ENCODE data around the gene TMEM187.
A peak's percentile ranks its signal among the peaks of the same experiment; 100 is the strongest.

The TMEM187 gene

GRCh38 chrX:153954558-153955227 lies 17.9 kb upstream of the TMEM187 start:
- no peak for DNase-seq (ENCODE audit: low read depth)

DNA sequence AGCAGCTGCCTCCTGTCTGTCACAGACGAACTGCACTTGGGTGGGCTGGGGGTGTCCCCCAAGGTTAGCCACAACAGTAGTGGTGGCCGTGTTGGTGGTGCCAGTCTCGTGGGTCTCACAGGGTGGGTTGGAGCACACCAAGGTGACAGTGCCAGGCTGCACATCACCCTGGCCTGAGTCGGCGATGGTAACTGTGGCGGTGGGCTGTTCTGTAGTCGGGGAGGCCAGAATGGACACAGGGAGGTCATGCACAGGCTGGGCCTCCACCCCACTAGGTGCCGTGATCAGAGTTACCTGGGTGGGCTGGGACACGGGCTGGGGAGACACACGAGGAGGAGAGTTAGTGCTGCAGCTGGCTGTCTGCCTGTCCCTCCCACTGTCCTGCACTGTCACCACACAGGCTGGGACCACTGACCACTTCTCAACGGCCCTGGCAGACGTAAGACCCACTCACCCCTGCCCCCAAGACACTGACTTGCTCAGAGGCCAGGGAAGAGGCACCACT lies 17.3 kb upstream of the TMEM187 start:
- no peak for DNase-seq (ENCODE audit: low read depth)

DNA sequence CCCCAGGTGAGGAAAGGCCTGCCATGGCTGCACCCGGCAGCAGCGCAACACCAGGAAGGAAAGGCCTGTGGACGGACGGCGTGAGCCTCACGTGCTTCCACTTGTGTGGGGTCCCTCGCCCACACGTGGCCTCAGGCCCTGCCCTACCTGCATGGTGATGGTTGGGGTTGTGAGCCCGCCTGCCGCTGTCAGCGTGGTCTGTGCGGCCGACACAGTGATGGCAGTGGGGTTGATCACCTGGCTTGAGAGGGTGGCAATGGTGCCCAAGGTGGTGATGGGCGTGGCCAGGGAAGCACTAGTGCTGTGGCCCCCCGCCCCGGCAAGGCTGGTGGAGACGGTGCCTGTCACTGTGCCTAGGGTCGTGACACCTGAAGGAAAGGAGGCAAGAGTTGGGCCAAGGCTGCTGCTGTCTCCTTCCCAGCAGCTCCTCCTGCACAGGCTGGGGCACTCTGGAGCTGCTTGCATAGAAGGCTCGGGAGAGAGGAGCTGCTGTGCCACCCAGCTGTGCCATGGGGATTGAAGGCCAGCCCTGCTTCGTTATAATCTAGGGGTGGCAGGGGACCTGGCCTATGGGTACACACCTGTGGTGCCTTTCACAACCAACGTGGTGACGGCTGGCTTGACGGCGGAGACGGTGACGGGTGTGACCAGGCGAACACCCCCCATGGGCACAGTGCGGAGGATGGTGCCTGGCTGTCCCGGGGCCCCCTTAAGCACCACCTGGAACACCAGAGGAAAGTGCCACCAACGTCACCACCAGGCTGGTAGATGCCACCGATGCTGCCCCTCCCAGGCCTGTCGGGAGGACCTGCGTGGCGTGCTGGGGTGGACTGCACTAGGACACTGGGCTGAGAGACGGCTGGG lies 16.3 kb upstream of the TMEM187 start:
- no peak for DNase-seq (ENCODE audit: low read depth)

DNA sequence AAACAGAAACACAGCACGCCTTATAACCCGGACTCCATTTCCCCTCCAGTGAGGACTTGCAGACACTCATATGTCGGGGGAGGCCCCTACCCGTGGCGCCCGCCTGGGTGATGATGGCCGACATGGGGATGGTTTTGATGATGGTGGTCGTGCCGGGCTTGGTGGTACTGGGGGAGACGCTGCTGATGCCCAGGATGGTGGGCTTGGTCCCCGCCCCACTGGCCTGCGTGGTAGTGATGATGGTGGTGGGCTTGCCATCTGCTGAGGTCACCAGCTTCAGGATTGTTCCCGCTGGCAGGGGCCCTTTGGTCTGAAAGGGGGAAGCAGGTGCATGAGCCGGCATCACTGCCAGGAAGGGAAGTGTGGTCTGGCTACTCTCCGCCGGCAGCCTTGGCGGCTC lies 15.3 kb upstream of the TMEM187 start:
- no peak for DNase-seq (ENCODE audit: low read depth)

DNA sequence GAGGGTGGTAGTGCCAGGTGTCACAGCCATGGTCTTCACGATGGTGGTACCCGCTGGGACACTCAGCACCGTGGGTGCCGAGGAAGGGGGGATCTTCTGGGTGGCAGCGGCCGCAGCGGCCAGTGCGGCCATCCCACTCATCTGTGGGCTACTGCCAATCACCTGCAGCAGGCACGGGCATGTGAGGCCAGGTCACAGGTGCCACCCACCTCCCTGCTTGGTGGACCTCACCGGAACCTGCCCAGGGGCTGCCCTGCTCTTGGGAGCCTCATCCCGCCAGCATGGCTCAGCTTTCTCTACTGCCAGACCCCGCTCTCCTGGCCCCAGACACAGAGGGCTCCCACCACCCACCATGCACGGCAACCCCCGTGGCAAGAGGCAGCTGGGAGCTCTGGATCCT lies 13.9 kb upstream of the TMEM187 start:
- DNase-seq (ENCODE audit: low read depth): no peak

DNA sequence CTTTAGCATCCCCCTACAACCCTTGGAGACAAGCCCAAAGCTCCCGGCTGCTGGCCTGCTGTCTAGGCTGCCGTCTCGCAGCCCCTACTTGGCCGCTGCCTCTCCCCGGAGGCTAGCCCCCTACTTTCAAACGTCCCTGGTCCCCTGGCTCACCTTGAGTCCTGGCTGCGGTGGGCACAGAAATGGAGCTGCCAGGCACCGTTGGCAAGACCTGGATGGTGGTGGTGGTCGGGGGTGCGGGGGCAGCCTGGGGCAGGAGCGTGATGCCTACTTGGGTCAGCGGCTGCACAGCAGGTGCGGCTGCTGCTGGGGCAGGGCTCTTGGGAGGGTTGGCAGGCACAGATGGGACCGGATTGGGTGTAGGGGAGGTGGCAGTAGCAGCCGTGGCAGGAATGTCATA lies 12.9 kb upstream of the TMEM187 start:
- no peak for DNase-seq (ENCODE audit: low read depth)

DNA sequence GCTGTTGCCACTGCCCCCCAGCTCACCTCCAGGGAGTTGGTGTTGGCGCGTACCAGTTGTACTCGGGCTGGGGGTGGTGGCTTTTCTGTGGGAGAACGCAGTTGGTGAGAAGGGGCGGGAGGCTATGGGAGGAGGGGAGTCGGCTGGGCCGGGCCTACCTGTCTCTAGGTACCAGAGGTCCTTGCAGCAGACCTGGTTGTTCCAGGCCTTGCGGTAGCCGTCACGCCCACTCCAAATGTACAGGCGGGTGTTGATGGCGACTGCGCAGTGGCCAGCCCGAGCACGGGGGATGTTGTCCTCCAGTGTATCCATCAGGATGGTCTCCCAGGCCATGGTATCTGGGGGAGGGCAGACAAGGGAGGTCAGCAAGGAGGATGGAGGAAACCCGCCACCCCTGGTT lies 12.5 kb upstream of the TMEM187 start:
- DNase-seq (ENCODE audit: low read depth): no peak

DNA sequence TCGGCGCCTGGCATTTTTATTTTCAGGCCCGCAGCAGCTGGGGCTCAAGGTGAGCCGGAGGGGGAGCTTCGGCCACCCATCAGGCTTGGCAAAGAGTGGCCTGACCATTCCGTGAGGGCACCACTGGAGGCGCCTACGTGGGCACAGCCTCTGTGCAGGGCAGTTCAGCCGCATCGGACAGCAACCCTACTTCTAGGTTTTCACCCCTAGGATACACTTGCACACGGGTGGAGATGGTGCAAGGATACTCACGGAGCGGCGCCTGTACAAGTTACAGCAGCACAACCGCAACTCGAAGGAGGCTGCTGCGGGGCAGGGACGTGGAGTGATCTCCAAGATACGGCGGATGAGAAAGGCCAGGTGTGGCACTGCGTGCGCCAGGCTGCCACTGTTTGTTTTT lies 11.8 kb upstream of the TMEM187 start:
- DNase-seq (ENCODE audit: low read depth): no peak

DNA sequence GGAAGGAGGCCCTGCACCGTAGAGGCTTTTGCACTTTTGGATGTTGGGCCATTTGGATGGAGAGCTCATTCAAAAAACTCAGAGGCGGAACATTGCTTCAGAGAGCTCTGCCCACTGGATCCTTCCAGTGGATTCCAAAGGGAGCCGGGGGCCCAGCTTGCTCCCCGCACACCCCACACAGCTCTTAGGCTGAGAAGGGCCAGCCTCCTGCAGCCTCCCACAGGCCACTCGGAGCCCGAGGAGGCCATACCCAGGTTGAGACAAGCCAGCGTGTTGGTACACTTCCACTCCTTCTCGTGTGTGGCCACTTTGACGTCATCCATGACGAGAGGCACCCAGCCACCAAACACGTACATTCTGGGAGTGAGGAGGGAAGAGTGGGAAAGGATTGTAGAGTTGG lies 11.3 kb upstream of the TMEM187 start:
- DNase-seq (ENCODE audit: low read depth): no peak

DNA sequence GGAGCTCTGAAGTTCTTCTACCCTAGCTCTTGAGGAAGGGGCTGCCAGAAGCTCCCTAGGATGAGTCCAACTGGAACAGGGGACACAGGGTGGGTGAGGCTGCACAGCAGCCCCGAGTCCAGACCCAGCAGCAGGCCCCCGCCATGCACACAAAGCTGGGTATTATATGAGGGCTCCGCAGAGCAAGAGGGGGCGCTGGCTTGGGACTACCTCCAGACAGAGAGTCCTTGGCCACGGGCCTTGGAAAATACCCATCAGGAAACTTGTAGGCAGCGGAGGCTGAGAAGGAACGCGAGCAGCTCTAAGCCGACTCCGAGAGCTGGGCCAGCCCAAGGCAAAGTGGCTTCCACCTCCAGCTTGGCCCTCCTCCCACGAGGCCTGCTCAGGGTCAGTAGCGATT lies 9.0 kb upstream of the TMEM187 start:
- no peak for DNase-seq (ENCODE audit: low read depth)

- no peak for DNase-seq (ENCODE audit: low read depth)
Observed at GRCh38 chrX:153964105-153964504, 8.4 kb upstream of the TMEM187 start.

- no peak for DNase-seq (ENCODE audit: low read depth)
Observed at GRCh38 chrX:153965406-153965805, 7.1 kb upstream of the TMEM187 start.

DNA sequence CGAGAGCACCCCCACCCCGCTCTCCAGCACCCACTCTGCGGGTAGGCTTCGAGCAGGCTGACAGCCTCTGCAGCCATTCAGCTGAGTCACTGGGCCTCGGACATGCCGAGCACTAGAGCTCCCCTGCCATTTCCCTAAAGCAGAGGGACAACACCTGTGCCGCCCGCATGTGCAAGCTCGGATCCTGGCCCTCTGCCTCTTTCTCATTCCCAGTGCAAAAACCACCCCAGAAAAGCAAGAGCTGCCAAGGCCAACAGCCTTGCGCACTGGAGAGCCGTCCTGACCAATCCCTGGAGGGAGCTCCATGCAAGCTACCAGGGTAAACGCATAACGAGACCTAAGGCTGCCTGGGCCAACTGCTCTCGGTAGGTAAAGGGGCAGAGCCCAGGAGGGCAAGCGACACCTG lies 6.3 kb upstream of the TMEM187 start:
- no peak for DNase-seq (ENCODE audit: low read depth)

DNA sequence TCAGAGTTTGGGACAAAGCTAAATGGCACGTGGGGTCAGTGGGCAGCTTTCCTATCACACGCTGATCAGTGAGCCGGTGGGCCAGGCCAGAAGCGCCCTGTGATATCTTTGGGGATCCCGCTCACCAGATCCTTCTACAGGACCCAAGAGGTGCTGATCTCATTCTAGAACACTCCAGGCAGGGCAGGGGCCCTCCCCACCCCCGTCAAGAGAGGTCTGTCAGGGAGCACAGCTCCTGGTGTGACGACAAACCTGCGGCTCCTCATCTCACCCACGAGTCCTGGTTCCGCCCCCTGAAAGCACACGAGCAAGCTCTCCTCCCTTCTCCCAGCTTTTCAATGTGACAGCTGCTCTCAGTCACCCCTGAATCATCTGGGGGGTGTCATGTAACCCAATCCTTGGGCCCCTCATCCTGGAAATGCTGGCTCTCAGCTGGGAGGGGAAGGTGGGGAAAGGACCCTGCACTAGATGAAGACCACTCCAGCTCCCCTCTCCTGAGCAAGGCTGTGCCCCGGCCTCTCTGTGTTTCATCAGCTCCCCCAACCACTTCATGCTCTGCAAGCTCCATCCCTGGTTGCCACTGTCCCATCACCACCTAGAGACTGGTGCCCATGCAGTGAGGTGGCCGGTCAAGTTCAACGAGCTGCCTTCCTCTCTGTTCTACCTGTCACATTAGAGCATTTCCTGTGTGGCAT lies 5.6 kb upstream of the TMEM187 start:
- no peak for DNase-seq (ENCODE audit: low read depth)

DNA sequence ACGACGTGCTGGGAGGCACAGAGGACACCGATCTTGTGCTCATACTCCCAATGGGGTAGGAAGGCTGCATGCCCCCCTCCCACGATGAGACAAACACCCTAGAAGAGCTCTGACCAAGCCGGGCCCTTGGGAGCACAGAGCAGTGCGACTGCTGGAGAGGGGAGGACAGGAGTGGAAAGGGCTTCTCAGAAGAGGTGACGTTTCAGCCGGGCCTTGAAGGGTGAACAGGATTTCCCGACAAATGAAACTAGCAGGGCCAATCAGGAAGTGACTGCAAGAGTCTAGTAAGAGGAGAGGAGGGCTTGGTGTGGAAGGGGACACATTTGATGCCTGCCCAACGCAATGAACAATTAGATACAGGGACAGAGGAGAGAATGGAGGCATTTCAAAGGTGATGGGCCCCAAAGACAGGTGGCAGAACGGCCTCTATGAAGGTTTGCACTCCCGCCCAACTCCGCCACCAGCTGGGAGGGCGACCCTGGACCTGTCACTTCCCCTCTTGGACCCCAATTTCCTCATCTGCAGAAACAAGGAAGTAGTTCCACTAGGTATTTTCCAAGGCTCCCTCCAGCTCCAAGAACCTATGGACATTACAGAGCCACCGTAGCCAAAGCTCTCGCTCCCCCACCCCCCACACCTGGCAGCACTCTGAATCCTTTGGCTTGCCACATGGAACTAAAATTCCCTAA lies 4.9 kb upstream of the TMEM187 start:
- DNase-seq (ENCODE audit: low read depth): no peak

- DNase-seq (ENCODE audit: low read depth): no peak
Observed at GRCh38 chrX:153968255-153968654, 4.3 kb upstream of the TMEM187 start.

GRCh38 chrX:153968754-153969124 lies 3.8 kb upstream of the TMEM187 start:
- no peak for DNase-seq (ENCODE audit: low read depth)

DNA sequence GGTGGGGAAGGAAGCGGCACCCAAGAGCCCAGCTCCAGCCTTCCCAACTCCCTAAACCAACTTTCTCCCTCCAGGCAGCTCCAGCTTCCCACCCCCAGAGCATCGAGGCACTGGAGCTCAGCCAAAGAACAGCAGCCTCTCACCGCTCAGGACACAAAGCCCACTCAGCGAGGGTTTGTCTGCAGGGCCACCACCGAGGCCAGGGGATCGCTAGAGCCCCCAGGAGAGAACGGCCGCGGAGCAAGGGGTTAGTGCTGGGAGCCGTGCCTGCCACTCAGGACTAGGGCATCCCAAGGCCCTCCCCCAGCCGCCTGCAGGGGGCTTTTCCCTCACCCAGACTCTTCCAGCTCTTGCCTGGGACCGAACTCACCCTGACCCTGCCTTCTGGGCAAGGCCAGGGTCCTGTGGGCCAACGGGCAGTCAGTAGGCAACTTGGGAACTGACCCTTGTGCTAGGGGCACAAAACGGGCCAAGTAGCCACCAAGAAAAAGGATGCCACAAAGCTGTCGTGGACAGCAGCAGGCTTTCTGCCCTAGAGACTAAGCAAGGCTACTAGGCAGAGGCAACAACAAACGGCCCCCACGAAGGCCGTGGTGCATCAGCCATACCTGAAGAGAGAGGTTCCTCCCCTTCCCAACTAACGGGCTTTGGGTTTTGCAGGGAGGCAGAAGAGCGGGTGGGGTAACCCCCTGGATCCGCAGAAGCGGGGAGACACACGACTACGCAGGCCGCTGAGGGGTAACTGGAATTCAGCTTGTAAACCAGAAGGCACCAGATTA lies 3.2 kb upstream of the TMEM187 start:
- DNase-seq (ENCODE audit: low read depth): no peak

- DNase-seq (ENCODE audit: low read depth): peak; percentile 49
Observed at GRCh38 chrX:153969904-153970356, 2.6 kb upstream of the TMEM187 start.

DNA sequence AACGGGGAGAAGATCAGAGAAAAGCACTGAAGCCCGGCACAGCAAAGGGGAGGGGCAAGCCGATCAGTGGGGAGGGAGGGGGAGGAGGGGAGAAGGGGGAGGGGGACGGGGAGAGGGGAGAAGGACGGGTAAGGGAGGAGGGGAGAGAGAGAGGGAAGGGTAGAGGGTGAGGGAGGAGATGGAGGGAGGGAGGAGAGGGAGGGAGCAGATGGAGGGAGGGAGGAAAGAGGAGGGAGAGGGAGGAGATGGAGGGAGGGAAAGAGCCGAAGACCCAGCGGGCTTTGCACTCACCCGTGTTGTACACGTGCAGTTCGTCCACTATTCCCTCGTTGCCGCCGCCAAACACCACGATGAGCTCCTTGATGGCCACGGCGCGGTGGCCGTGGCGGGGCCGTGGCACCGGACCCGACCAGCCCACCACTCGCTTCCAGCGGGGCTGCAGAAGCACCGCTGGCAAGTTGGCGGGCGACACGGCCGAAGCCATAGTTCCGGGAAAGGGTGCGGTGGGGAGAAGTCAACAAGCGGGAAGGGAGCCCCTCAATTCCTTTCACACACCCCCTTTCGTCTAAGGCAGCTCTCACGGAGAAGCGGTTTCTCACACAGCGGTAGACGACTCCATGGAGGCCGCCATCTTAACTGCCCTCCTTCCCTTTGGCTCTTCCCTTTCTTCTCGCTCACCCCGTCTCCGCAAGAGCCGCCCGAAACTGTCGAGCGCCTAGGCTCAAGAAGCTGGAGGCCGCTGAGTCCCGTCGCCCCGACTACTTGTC lies 2.0 kb upstream of the TMEM187 start:
- DNase-seq (ENCODE audit: low read depth): peak; percentile 91

GRCh38 chrX:153971124-153971449 lies 1.5 kb upstream of the TMEM187 start:
- DNase-seq (ENCODE audit: low read depth): peak; percentile 89

All from fibroblast of gingiva (primary cell).